GM12874 (cell line): Measurements from ENCODE around the gene CHCHD6.

ENCODE experiments used
- CTCF ChIP-seq: IDR thresholded peaks from 2 replicates; pipeline ENCODE4 v1.5.1; 2011; ENCODE audit warnings: low read depth, mild to moderate bottlenecking, control low read depth, low read length, moderate library complexity; ENCODE audit not compliant: insufficient read depth

The CHCHD6 gene

GRCh38 chr3:126859415-126860246 lies 155.6 kb downstream of the CHCHD6 start:
- TF ChIP-seq CTCF = no peak

- TF ChIP-seq CTCF = no peak
Observed at GRCh38 chr3:126865736-126866135, 161.7 kb downstream of the CHCHD6 start.

GRCh38 chr3:126866175-126866759 lies 162.2 kb downstream of the CHCHD6 start:
- TF ChIP-seq CTCF = no peak

- no peak for TF ChIP-seq CTCF
Observed at GRCh38 chr3:126867190-126867862, 163.3 kb downstream of the CHCHD6 start.

- TF ChIP-seq CTCF = no peak
Observed at GRCh38 chr3:126867863-126868200, 163.8 kb downstream of the CHCHD6 start.

- no peak for TF ChIP-seq CTCF
Observed at GRCh38 chr3:126870608-126871210, 166.7 kb downstream of the CHCHD6 start.

- no peak for TF ChIP-seq CTCF
Observed at GRCh38 chr3:126872701-126873342, 168.8 kb downstream of the CHCHD6 start.
